Left kidney (tissue), 2 donors: ENCODE results near the gene CCNC. TPM values are rescaled to one million over a fixed set of nuclear protein-coding genes. Genes with fewer than 3 reads are reported as not detected.

Experiments
- DNase-seq: peaks from one replicate; pipeline ENCODE4 v3.0.0-alpha.2; 2013
- polyA plus RNA-seq: library from polyadenylated mRNA; unstranded; fragments of 120-200 nt; gene quantifications from one replicate; pipeline ENCODE4 v1.2.1, GENCODE V29; 2013; ENCODE audit not compliant: insufficient read length

The CCNC gene
- polyA plus RNA-seq, 1 donor, result 103 TPM

- no peak for DNase-seq
These were observed 18.3 kb downstream of the CCNC start for GRCh38 chr6:99550046-99550748.

GRCh38 chr6:99548706-99549105, 19.8 kb downstream of the CCNC start:
- DNase-seq, result no peak

- no peak for DNase-seq
These were observed 20.9 kb downstream of the CCNC start for GRCh38 chr6:99547526-99547925.

GRCh38 chr6:99545442-99545841, 23.0 kb downstream of the CCNC start:
- DNase-seq, result no peak

DNA sequence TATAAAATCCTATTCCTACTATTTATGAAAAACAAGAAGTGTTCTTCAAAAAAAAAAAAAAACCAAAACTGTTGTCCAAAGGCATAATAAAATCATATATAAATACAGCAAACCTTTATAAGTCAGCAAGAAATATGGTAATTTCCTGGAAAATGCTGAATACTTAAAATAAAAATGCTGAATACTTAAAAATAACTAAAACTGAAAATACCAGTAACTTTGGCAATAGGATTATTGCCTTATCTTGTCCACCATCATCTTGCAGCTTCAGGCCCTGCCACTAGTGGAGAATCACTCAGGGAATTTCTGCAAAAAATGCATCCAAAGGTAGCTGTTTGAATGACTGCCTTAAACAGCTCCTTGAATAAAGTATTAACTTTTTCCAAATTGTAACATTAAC, 24.5 kb downstream of the CCNC start:
- no peak for DNase-seq

DNA sequence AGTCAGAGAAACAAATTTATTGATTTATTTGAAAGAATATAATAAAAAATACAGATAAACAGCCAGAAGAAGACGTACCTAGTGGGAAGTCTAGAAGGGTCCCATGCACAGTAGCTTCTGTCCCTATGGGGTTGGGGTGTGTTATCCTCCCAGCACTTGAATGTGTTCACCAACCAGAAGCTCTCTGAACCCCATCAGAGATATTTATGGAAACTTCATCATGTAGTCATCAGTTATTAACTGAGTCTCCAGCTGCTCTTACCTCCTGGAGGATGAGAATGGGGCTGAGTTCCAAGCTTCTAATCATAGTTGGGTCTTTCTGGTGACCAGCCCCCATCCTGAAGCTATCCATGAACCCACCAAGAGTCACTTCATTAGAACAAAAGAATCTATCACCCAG, 37.8 kb downstream of the CCNC start:
- no peak for DNase-seq

- DNase-seq, result no peak
These were observed 45.9 kb downstream of the CCNC start for GRCh38 chr6:99522531-99522930.

GRCh38 chr6:99521633-99522151, 46.8 kb downstream of the CCNC start:
- DNase-seq, result no peak

GRCh38 chr6:99520855-99521632, 47.4 kb downstream of the CCNC start:
- DNase-seq, result peak; percentile 83

DNA sequence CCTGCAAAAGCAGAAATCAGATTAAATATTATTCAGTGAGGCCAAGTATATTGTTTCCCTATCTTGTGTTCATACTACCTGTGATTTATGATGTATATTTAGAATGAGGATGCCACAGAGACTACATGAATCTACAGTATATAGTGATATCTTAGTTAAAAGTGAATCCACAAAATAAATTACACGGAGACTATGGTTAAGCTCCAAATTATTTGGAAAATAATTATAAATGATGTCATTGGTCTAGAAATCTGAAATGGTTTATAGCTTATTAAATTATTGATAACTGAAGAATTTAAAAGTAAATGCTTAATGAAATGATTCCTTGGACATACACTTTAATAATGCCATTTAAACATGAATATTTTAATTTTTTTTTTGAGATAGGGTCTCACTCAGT, 49.0 kb downstream of the CCNC start:
- DNase-seq, result no peak

GRCh38 chr6:99514089-99514488, 54.4 kb downstream of the CCNC start:
- DNase-seq, result no peak

DNA sequence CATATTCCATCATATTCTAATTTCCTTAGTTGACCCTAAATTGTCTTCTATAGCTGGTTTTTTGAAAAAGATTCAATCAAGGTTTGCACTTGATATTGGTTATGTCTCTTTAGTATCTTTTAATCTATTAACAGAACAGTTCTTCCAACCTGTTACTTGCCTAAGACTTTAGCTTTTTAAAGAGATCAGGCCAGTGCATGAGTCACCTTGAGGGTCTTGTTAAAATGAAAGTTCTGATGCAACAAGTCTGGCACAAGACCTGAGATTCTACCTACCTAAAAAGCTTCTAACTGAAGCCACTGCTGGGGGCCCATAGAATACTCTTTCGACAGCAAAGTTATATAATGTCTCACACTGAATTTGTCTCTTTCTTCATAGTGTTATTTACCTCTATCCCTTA, 56.4 kb downstream of the CCNC start:
- DNase-seq, result no peak

- no peak for DNase-seq
These were observed 60.8 kb downstream of the CCNC start for GRCh38 chr6:99507648-99508047.

GRCh38 chr6:99501762-99502161, 66.7 kb downstream of the CCNC start:
- DNase-seq, result no peak

DNA sequence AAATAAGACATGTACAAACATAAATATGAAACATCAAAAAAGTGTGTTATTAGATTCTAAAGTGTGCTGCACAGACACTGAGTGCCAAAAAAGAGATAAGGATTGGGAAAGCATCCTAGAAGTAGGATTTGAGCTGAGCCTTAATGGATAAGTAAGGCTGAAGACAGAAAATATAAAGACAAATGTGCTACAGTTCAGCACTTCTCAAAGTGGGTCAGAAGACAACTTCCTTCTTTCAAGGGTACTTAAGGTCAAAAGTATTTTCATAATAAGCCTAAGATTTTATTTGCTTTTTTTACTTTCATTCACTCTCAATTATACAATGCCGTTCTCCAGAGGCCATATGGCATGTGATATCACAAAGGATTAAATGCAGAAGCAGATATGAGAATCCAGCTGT, 70.0 kb downstream of the CCNC start:
- DNase-seq, result no peak

DNA sequence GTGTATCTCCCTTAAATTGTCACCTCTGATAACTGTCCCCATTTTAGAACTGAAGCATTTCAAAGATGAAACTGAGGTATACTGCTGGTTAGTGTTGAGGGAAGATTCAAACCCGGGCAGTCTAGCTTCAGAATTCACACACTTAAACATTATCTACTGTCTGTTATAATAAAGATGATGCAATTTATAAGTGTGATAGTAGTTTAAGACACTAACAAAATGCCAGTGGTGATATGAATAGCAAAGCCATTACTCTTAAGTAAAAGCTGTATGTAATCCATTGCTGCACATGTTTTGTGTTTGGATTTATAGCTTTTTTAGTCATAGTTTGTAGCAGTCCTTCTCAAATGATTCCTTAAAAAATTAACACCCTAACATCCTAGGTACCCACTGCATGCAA, 73.0 kb downstream of the CCNC start:
- no peak for DNase-seq

Other genes starting within 250 kb of the CCNC start
- 5.8 TPM for gene FAXC, start 219.0 kb downstream of the CCNC start, polyA plus RNA-seq
- 14.5 TPM for gene COQ3, start 174.5 kb downstream of the CCNC start, polyA plus RNA-seq
- 460 TPM for gene PNISR, start 143.4 kb downstream of the CCNC start, polyA plus RNA-seq
- gene USP45, start 53.2 kb downstream of the CCNC start, polyA plus RNA-seq, result 19.3 TPM
- gene PRDM13, start 38.2 kb upstream of the CCNC start, polyA plus RNA-seq, result not detected